Right cardiac atrium (tissue), 5 donors: ENCODE measurements around the gene GDE1. TPM values are rescaled to one million over a fixed set of nuclear protein-coding genes. Genes with fewer than 3 reads are reported as not detected.
"Not testable (repeated sequence)": the region's sequence is repeated elsewhere in the genome, so short reads cannot be mapped to it uniquely, and the experiment has no call there.

Experiments
- ATAC-seq, 2 donors: fragments of 200-7000 bp; cut with Tn5 transposase; one replicate each; pipeline versions ENCODE4 v1.8.0 to v1.9.1; 2020; ENCODE audit warnings: moderate library complexity in 2 of 2, mild to moderate bottlenecking in 1 of 2
- DNase-seq, 3 donors: peaks; one replicate each; pipeline ENCODE4 v3.0.0-alpha.2; 2020
- H3K27ac ChIP-seq: one replicate; pipeline ENCODE4 v1.5.1; 2013; ENCODE audit warnings: mild to moderate bottlenecking, low read length, control low read depth, moderate library complexity
- H3K27me3 ChIP-seq: one replicate; pipeline ENCODE4 v1.6.1; 2013; ENCODE audit not compliant: control insufficient read depth, insufficient read depth
- H3K4me1 ChIP-seq: one replicate; pipeline ENCODE4 v1.6.1; 2013; ENCODE audit warnings: low read length; ENCODE audit not compliant: control insufficient read depth, insufficient read depth
- H3K4me3 ChIP-seq: one replicate; pipeline ENCODE4 v1.5.1; 2013; ENCODE audit warnings: low read length, control low read depth
- H3K9me3 ChIP-seq: one replicate; pipeline ENCODE4 v1.6.1; 2013; ENCODE audit warnings: low read length; ENCODE audit not compliant: control insufficient read depth
- whole genome bisulfite sequencing: extraction: QIAGEN DNeasy Blood & Tissue Kit; methylation state at CpG from one replicate; pipeline ENCODE4 v1.1.7; 2013; 5-methylcytosine and 5-hydroxymethylcytosine counted together
- intact Hi-C, 4 donors: fragments of 100-400 bp; cut with DNase I; formaldehyde crosslinking; loops; one replicate each; pipeline versions ENCODE4 v1.11.0 to v1.14.0; 2022 to 2023
- polyA plus RNA-seq: library from polyadenylated mRNA; stranded (reverse); fragments of 200-250 nt; gene quantifications from one replicate; pipeline ENCODE4 v1.2.3, GENCODE V29; 2013
- total RNA-seq, 4 donors: library from RNA; stranded (reverse); fragmentation: NEBNext Ultra II Directional; extraction: Animal tissue kit (Norgen Biotek cat#: 25700); gene quantifications; one replicate each; pipeline ENCODE4 v1.2.1, GENCODE V29; 2021
- donor health status: healthy with polysubstance abuse.
- donor health status: DM: no; HTN: yes; CAD: no.
- donor health status: DM: no; HTN: no; CAD: no.
- donor health status: DM: no; HTN: yes; CAD: no; lungs with severe emphysema.
- donor health status: DM: yes; HTN: yes; CAD: no.

The GDE1 gene
- total and polyA plus RNA-seq, 5 donors = 72.9 to 121 (median 104) TPM

DNA sequence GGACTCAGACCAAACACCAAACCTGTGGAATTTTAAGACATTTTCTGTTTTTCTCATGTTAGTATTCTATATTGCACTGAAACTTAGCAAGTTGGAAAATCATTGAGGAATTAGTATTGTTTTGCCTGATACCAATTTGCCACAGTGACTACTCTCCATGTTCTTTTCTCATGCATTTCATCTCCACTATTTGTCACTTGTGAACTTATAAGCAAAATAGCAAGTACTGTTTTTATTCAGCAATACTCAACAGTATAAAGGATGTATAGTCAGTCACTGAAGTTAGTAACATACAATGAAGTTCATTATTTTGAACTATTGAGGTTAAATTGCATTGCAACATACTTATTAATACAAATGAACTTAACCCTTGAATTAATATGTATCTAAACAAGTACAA, 27.8 kb upstream of the GDE1 start:
- Histone ChIP-seq H3K9me3 (no peaks in the 10 kb centered on the region), H3K27me3 (no peaks in the 10 kb centered on the region), H3K27ac (no peak overlapping the region), H3K4me3 (no peak overlapping the region), H3K4me1 (no peaks in the 10 kb centered on the region)
- DNase-seq = no peak
- ATAC-seq = no peak
- intact Hi-C loops = no loop called here

DNA sequence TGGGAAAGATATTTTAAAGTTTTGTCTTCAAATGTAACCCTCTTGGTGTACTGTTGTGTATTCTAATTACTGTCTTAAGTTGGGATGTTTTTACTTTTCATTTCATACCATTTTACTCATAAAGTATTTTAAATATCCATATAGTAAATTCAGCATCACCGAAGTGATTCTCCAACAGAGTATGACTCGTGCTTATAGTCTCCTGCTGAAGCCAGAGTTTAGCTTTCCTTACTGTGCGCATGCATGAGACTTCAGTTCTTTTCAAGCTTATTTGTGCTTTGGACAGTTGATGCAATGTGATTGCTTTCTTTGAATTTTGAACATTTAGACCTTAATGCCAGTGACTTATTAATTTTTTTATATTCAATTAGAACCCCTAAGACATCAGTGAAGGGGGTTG, 26.2 kb upstream of the GDE1 start:
- no peak for ATAC-seq
- Histone ChIP-seq H3K9me3 (no peaks in the 10 kb centered on the region), H3K27me3 (no peaks in the 10 kb centered on the region), H3K27ac (no peak overlapping the region), H3K4me1 (no peaks in the 10 kb centered on the region), H3K4me3 (no peak overlapping the region)
- WGBS = 99% methylated on average over 3 of the region's 3 CpGs
- DNase-seq = no peak
- intact Hi-C loops = no loop called here

DNA sequence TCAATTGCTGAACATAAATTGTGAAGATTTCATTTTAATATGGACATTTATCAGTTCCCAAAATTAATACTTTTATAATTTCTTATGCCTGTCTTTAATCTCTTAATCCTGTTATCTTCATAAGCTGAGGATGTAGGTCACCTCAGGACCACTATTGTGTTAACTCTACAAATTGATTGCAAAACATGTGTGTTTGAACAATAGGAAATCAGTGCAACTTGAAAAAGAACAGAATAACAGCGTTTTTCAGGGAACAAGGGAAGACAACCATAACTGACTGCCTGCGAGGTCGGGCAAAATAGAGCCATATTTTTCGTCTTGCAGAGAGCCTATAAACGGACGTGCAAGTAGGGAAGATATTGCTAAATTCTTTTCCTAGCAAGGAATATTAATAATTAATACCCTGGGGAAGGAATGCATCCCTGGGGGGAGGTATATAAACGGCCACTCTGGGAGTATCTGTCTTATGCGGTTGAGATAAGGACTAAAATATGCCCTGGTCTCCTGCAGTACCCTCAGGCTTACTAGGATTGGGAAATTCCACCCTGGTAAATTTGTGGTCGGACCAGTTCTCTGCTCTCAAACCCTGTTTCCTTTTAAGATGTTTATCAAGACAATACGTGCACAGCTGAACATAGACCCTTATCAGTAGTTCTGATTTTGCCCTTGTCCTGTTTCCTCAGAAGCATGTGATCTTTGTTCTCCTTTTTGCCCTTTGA, 21.5 kb upstream of the GDE1 start:
- not testable (repeated sequence) for ATAC-seq
- 79% methylated on average over 10 of the region's 10 CpGs for WGBS

DNA sequence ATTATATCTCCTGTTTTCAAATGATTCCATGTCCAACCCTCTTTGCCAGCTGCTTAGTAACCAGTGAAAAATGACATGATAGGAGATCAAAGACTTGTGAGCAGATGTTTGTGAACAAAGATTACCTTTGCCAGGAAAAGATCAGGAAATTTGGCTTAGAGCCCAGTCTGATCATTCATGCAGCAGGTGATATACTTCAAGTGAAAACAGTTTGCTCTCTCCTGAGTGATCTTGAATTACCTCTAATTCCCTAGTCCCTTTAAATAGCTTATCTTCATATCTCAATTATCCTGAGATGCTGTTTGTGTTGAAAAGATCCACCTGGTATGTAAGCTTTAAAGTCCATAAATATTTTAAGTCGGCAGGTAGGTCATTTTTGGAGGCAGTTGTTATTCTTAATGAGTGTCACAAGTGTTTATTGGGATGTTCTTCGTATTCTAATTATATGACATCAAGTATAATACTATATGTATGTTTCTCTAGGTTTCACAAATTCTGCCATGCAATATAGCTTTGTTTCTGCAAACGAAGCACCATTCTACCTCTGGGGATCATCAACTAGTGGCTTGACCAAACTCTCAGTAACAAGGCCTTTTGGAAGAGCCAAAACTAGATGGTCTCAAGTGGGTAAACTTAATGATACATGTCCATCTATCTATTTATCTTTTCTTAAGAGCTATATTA, 20.4 kb upstream of the GDE1 start:
- DNase-seq (no peak), ATAC-seq (no peak)
- WGBS = 92% methylated on average over 3 of the region's 3 CpGs
- no peaks in the 10 kb centered on the region for H3K4me1 ChIP-seq
- no peaks in the 10 kb centered on the region for H3K9me3 ChIP-seq
- intact Hi-C loops = no loop called here
- no peaks in the 10 kb centered on the region for H3K27me3 ChIP-seq
- no peak overlapping the region for H3K27ac ChIP-seq
- H3K4me3 ChIP-seq = no peak overlapping the region

More for the DNA sequence above, 21.5 kb upstream of the GDE1 start:
- H3K27me3 ChIP-seq, DNase-seq, H3K4me3 ChIP-seq, H3K4me1 ChIP-seq, H3K27ac ChIP-seq, H3K9me3 ChIP-seq, intact Hi-C loops: not testable (repeated sequence)

DNA sequence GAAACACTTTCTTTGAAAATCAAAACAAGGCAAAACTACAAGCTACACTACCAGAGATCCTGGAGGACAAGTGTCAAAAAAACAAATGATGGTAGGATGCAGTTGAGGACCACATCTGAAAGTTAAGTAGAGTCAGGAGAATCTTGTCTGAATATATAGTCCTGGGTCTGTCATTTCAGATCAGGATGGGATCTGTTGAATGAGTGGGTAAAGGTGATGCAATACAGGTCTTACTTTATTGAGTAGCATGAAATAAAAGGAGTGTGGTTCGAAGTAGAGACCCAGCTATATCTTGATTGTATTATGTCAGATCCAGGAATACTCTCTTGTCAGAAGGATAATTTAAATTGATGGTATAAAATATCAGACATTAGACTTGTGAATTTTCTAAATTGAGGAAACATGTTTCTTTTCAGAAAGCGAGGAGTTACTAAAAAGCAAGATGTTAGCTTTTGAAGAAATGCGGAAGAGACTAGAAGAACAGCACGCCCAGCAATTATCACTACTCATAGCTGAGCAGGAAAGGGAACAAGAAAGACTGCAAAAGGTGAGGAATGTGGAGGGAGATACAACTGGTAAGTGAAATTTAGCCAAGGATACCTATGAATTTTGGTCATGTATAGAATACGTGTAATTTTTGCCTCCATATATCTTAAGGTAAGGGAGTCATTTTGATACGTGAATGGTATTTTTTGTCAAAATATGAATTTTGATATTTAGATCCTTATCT, 18.5 kb upstream of the GDE1 start:
- no peak for DNase-seq
- H3K4me3 ChIP-seq = no peak overlapping the region
- H3K27me3 ChIP-seq = no peaks in the 10 kb centered on the region
- intact Hi-C loops = no loop called here
- no peak for ATAC-seq
- H3K9me3 ChIP-seq = no peaks in the 10 kb centered on the region
- 96% methylated on average over 6 of the region's 6 CpGs for WGBS
- no peak overlapping the region for H3K27ac ChIP-seq
- H3K4me1 ChIP-seq = no peaks in the 10 kb centered on the region

DNA sequence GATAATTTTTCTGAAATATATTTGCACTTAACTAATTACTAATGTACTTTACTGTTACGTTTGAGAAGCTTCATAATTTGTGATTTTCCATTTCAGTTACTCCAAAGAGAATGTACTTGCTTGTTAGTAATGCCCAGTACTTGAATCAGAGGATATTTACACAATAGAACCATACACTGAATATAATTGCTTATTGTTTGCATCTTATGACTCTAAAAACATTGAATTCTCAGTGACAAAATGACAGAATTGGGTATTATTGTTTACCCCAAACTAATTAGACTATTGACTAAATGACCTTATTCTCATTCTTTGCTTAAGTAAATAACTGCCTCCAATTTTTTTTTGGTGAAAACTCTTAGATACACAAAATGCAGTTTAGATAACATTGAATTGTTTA, 10.7 kb upstream of the GDE1 start:
- no peaks in the 10 kb centered on the region for H3K9me3 ChIP-seq
- intact Hi-C loops = no loop called here
- no peak overlapping the region for H3K4me3 ChIP-seq
- DNase-seq = no peak
- no peak for ATAC-seq
- no peak overlapping the region for H3K27ac ChIP-seq
- H3K4me1 ChIP-seq = no peaks in the 10 kb centered on the region
- H3K27me3 ChIP-seq = no peaks in the 10 kb centered on the region
- WGBS = 88% methylated on average over 1 of the region's 1 CpG

DNA sequence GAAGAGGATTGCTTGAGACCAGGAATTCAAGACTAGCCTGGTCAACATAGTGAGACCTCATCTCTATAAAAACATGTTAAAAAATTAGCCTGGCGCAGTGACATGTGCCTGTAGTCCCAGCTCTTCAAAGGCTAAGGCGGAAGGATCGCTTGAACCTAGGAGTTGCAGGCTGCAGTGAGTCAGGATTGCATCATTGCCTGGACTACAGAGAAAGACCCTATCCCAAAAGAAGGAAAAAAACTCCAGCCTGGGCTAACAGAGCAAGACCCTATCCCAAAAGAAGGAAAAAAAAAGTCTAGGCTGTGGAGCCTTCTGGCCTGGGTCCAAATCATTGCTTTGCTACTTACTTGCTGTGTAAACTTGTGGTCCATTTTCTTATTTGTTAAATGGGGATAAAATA, 6.8 kb upstream of the GDE1 start:
- no peak for ATAC-seq
- Histone ChIP-seq H3K4me1 (peaks cover 4% of the 10 kb centered on the region), H3K27me3 (no peaks in the 10 kb centered on the region), H3K27ac (no peak overlapping the region), H3K9me3 (no peaks in the 10 kb centered on the region), H3K4me3 (no peak overlapping the region)
- 99% methylated on average over 3 of the region's 3 CpGs for WGBS
- intact Hi-C loops = no loop called here
- DNase-seq = no peak

DNA sequence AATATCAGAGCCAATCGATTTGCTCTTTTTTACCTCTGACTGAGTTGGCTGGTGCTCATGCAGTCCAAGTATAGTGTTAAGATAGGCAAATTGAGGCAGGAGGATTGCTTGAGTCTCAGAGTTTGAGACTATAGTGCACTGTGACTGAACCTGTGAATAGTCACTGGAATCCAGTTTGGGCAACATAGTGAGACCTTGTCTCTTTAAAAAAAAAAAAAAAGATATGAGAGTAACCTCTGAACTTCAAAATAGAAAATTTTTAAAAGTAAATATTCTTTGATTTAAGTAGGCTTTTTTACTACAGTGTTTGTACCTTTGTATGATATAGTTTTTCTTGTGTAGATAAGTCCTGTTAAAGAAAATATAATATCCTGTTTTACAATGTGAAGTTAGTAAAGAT, 5.3 kb upstream of the GDE1 start:
- H3K4me1 ChIP-seq = peaks cover 4% of the 10 kb centered on the region
- no peak overlapping the region for H3K4me3 ChIP-seq
- no peak overlapping the region for H3K27ac ChIP-seq
- DNase-seq = no peak
- intact Hi-C loops = no loop called here
- 91% methylated on average over 1 of the region's 1 CpG for WGBS
- H3K9me3 ChIP-seq = no peaks in the 10 kb centered on the region
- no peak for ATAC-seq
- H3K27me3 ChIP-seq = no peaks in the 10 kb centered on the region

DNA sequence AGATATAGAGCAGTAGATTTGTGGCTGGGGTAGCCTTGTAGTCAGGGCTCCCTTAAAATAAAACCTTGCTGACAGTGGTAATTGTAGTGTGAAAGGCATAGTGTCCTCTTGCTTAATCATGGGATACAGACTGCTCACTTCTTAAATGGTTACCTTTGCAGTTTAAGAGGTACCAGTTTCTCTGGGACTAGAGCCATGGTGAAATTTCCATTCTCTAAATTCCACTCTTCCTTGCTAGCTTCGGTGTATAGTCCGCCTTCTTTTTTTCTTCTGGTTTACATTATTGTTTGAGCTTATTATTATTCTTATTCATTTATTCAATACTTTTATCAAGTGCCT, 3.5 kb upstream of the GDE1 start:
- Histone ChIP-seq H3K4me1 (peaks cover 6% of the 10 kb centered on the region), H3K4me3 (peak overlapping the region; percentile 84), H3K27me3 (no peaks in the 10 kb centered on the region), H3K27ac (no peak overlapping the region), H3K9me3 (no peaks in the 10 kb centered on the region)
- WGBS = 81% methylated on average over 2 of the region's 2 CpGs
- intact Hi-C loops = no loop called here
- DNase-seq (no peak), ATAC-seq (no peak)

DNA sequence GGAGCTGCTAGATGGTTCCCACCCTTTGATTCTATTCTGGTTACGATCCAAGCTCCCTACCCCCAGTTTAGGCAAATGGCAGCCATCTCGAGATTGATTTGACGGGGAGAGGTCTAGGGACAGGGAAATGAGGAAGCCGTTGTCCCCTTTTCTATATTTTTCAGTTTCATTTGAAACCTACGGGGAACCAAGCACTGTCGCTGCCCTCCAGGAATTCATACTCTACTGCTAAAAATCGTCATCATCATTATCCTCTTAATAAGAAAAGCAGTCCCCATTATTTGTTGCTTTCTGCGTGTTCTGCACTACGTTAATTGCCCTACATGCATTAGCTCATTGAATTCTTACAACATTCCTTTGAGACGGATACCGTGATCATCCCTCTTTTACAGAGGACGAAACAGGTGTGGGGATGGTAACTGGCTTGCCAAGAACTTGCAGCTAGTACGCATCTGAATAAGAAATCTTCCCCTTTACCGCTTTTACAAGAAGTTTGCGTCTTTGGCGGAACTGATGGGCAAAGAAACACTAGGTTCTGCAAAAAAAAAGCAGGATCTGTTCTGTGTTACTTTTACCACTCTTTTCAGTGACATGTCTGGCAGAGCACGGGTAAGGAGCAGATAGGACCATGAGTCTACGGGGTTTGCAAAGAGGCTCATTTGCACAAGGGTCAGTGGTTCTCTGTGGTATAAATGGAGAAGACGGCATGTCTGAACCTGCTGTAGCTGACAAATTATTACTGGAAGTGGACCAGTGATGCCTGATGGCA, 2.9 kb upstream of the GDE1 start:
- H3K4me1 ChIP-seq = peaks cover 6% of the 10 kb centered on the region
- intact Hi-C loops = no loop called here
- WGBS = 12% methylated on average over 19 of the region's 19 CpGs

DNA sequence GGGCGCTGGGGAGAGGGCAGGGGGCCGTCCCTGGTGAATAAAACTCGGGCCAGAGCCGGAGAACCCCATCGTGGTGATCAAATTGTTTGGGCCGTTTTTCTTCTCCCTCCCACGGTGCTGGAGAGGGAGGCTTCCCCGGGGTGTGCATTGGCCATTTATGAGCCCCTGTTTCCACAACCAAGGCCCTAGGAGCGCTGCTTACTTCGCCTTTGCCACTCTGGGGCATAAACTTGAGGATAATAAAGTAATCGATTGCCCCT, 2.4 kb upstream of the GDE1 start:
- intact Hi-C loops = no loop called here
- peaks cover 6% of the 10 kb centered on the region for H3K4me1 ChIP-seq

More for the DNA sequence above, 2.9 kb upstream of the GDE1 start:
- H3K27me3 ChIP-seq = no peaks in the 10 kb centered on the region
- ATAC-seq (no peak), DNase-seq (no peak)
- H3K27ac ChIP-seq = no peak overlapping the region
- no peaks in the 10 kb centered on the region for H3K9me3 ChIP-seq
- H3K4me3 ChIP-seq = peak overlapping the region; percentile 84

More for the DNA sequence above, 2.4 kb upstream of the GDE1 start:
- H3K27ac ChIP-seq = no peak overlapping the region
- DNase-seq (no peak), ATAC-seq (peak; percentile 0 to 1)
- peak overlapping the region; percentile 84 for H3K4me3 ChIP-seq
- no peaks in the 10 kb centered on the region for H3K9me3 ChIP-seq
- H3K27me3 ChIP-seq = no peaks in the 10 kb centered on the region
- whole genome bisulfite sequencing = under 1% methylated on average over 11 of the region's 11 CpGs
